ENCODE data around the gene SLC38A3. TPM values are rescaled to one million over a fixed set of nuclear protein-coding genes. Genes with fewer than 3 reads are reported as not detected.

SLC38A3 gene
- total RNA-seq, 2 donors from 2014 or later: not detected

Other genes starting within 250 kb of the SLC38A3 start
- gene RBM5, start 116.4 kb upstream of the SLC38A3 start, total RNA-seq: 100 to 1,000 TPM; 159 to 182 TPM
- under 1 TPM; 0.32 to 0.54 TPM for gene SEMA3F, start 49.9 kb upstream of the SLC38A3 start, total RNA-seq
- gene GNAT1, start 13.7 kb upstream of the SLC38A3 start, total RNA-seq: not detected
- gene GNAI2, start 30.9 kb downstream of the SLC38A3 start, total RNA-seq: 100 to 1,000 TPM; 313 to 349 TPM
- 1 to 10 TPM in 1 of 2 donors, under 1 TPM in 1; 0.77 to 4.1 TPM for gene SEMA3B, start 63.9 kb downstream of the SLC38A3 start, total RNA-seq
- gene LSMEM2, start 73.8 kb downstream of the SLC38A3 start, total RNA-seq: not detected
- gene IFRD2, start 87.2 kb downstream of the SLC38A3 start, total RNA-seq: 100 to 1,000 TPM in 1 of 2 donors, 10 to 100 TPM in 1; 63.8 to 100 TPM
- gene HYAL3, start 94.1 kb downstream of the SLC38A3 start, total RNA-seq: 1 to 10 TPM; 4.3 to 6.6 TPM
- 10 to 100 TPM; 19.4 to 26.0 TPM for gene NAA80, start 94.1 kb downstream of the SLC38A3 start, total RNA-seq
- gene HYAL1, start 98.3 kb downstream of the SLC38A3 start, total RNA-seq: under 1 TPM in 1 of 2 donors, not detected in 1; 0.39 TPM
- gene HYAL2, start 117.5 kb downstream of the SLC38A3 start, total RNA-seq: 1 to 10 TPM; 4.2 to 6.1 TPM
- 10 to 100 TPM; 10.7 to 20.1 TPM for gene TUSC2, start 123.0 kb downstream of the SLC38A3 start, total RNA-seq
- 10 to 100 TPM; 68.3 to 83.1 TPM for gene RASSF1, start 135.6 kb downstream of the SLC38A3 start, total RNA-seq
- 1 to 10 TPM; 1.9 to 4.1 TPM for gene ZMYND10, start 140.5 kb downstream of the SLC38A3 start, total RNA-seq
- gene NPRL2, start 145.5 kb downstream of the SLC38A3 start, total RNA-seq: 10 to 100 TPM; 42.3 to 50.7 TPM
- 10 to 100 TPM; 18.1 to 34.3 TPM for gene CYB561D2, start 145.6 kb downstream of the SLC38A3 start, total RNA-seq
- 10 to 100 TPM; 10.9 to 15.1 TPM for gene TMEM115, start 154.2 kb downstream of the SLC38A3 start, total RNA-seq

Measured in activated naive CD4-positive, alpha-beta T cell treated with anti-CD3 and anti-CD28 coated beads, Interleukin-2, amount 50 U/mL, for 72 hours (primary cell).